ENCODE data around the gene CHRND. TPM values are rescaled to one million over a fixed set of nuclear protein-coding genes. Genes with fewer than 3 reads are reported as not detected.

CHRND gene
- total RNA-seq, 4 donors from 2014 or later: not detected

- Histone ChIP-seq H3K27ac (no peak overlapping the region), H3K4me3 (peak overlapping the region in 2 of 4 donors; percentile 20 to 38), H3K27me3 (peaks cover 0 to 75% of the 10 kb centered on the region in 2 donors), H3K9me3 (no peaks in the 10 kb centered on the region), H3K36me3 (no peaks in the 10 kb centered on the region), H3K4me1 (peaks cover 0 to 40% (median 10%) of the 10 kb centered on the region in 4 donors)
- peak in 1 of 2 donors; percentile 38 for DNase-seq (ENCODE audit: low spot score in 2 of 2)
- 3 to 4% methylated on average over 37 to 65 of the region's 66 CpGs for WGBS, 2 donors
- TF ChIP-seq CTCF (IDR thresholded peaks at IDR 0.05) (peak; percentile 89 to 95 (median 93)), EP300 (IDR thresholded peaks at IDR 0.05) (no peak)
Observed at GRCh38 chr2:232521959-232522622, 3.9 kb upstream of the CHRND start.

DNA sequence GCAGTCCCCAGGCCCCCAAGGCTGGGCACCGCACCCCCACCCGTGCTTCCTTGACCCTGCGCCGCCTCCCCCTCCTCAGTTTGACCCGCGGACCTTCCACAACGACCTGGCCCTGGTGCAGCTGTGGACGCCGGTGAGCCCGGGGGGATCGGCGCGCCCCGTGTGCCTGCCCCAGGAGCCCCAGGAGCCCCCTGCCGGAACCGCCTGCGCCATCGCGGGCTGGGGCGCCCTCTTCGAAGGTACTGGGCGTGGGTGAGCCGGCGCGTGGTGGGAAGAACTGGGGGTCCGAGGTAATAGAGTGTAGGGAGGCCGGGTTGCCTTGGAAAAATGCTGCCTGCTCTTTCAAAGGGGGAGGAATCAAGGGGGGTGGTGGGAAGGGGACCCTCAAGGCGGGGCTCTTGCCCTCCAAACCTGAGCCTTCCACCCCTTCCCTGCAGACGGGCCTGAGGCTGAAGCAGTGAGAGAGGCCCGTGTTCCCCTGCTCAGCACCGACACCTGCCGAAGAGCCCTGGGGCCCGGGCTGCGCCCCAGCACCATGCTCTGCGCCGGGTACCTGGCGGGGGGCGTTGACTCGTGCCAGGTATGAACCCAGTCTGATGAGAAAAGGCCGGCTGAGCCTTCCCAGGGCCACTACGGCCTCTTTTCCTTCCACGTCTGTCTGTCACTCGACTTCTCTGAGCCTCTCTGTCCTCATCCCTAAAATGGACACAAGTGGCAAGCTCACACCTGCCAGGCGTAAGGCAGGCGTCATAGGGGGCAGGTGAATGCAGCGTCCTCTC, 3.1 kb upstream of the CHRND start:
- peaks cover 0 to 76% of the 10 kb centered on the region in 2 donors for H3K27me3 ChIP-seq
- DNase-seq (ENCODE audit: low spot score in 2 of 2): no peak
- peak overlapping the region in 1 of 4 donors; percentile 38 for H3K4me3 ChIP-seq
- H3K9me3 ChIP-seq: no peaks in the 10 kb centered on the region
- WGBS, 2 donors: 20% methylated on average over 31 to 39 of the region's 46 CpGs
- peaks cover 0 to 40% (median 10%) of the 10 kb centered on the region in 4 donors for H3K4me1 ChIP-seq
- H3K36me3 ChIP-seq: no peaks in the 10 kb centered on the region
- TF ChIP-seq POLR2A (IDR thresholded peaks at IDR 0.05): no peak
- TF ChIP-seq CTCF (IDR thresholded peaks at IDR 0.05): no peak
- no peak for TF ChIP-seq EP300 (IDR thresholded peaks at IDR 0.05)
- H3K27ac ChIP-seq: no peak overlapping the region

GRCh38 chr2:232523402-232523681, 2.6 kb upstream of the CHRND start:
- no peak overlapping the region for H3K4me3 ChIP-seq
- peaks cover 0 to 76% of the 10 kb centered on the region in 2 donors for H3K27me3 ChIP-seq
- peaks cover 0 to 40% (median 10%) of the 10 kb centered on the region in 4 donors for H3K4me1 ChIP-seq
- no peak for DNase-seq (ENCODE audit: low spot score in 2 of 2)
- H3K36me3 ChIP-seq: no peaks in the 10 kb centered on the region
- WGBS, 2 donors: 8 to 16% methylated on average over 9 to 12 of the region's 16 CpGs
- H3K9me3 ChIP-seq: no peaks in the 10 kb centered on the region
- TF ChIP-seq POLR2A (IDR thresholded peaks at IDR 0.05) (no peak), EP300 (IDR thresholded peaks at IDR 0.05) (no peak), CTCF (IDR thresholded peaks at IDR 0.05) (no peak)
- no peak overlapping the region for H3K27ac ChIP-seq

GRCh38 chr2:232523682-232524597, 2.0 kb upstream of the CHRND start:
- TF ChIP-seq CTCF (IDR thresholded peaks at IDR 0.05) (no peak), EP300 (IDR thresholded peaks at IDR 0.05) (no peak), POLR2A (IDR thresholded peaks at IDR 0.05) (no peak)
- Histone ChIP-seq H3K9me3 (no peaks in the 10 kb centered on the region), H3K36me3 (no peaks in the 10 kb centered on the region), H3K27ac (no peak overlapping the region), H3K27me3 (peaks cover 0 to 76% of the 10 kb centered on the region in 2 donors), H3K4me3 (peak overlapping the region in 1 of 4 donors; percentile 38), H3K4me1 (peaks cover 0 to 40% (median 10%) of the 10 kb centered on the region in 4 donors)
- no peak for DNase-seq (ENCODE audit: low spot score in 2 of 2)
- 1 to 2% methylated on average over 21 to 26 of the region's 75 CpGs for WGBS, 2 donors
